Right cardiac atrium (tissue), 5 donors: ENCODE results near the gene PXDN. TPM values are rescaled to one million over a fixed set of nuclear protein-coding genes. Genes with fewer than 3 reads are reported as not detected.
A peak's percentile ranks its signal among the peaks of the same experiment; 100 is the strongest.
"Not testable (repeated sequence)": the region's sequence is repeated elsewhere in the genome, so short reads cannot be mapped to it uniquely, and the experiment has no call there.

Experiments used
- ATAC-seq, 2 donors: fragments of 200-7000 bp; cut with Tn5 transposase; one replicate each; pipeline versions ENCODE4 v1.8.0 to v1.9.1; 2020; ENCODE audit warnings: moderate library complexity in 2 of 2, mild to moderate bottlenecking in 1 of 2
- DNase-seq, 3 donors: peaks; one replicate each; pipeline ENCODE4 v3.0.0-alpha.2; 2020
- H3K27ac ChIP-seq: one replicate; pipeline ENCODE4 v1.5.1; 2013; ENCODE audit warnings: mild to moderate bottlenecking, low read length, control low read depth, moderate library complexity
- H3K27me3 ChIP-seq: one replicate; pipeline ENCODE4 v1.6.1; 2013; ENCODE audit not compliant: control insufficient read depth, insufficient read depth
- H3K4me1 ChIP-seq: one replicate; pipeline ENCODE4 v1.6.1; 2013; ENCODE audit warnings: low read length; ENCODE audit not compliant: control insufficient read depth, insufficient read depth
- H3K4me3 ChIP-seq: one replicate; pipeline ENCODE4 v1.5.1; 2013; ENCODE audit warnings: low read length, control low read depth
- H3K9me3 ChIP-seq: one replicate; pipeline ENCODE4 v1.6.1; 2013; ENCODE audit warnings: low read length; ENCODE audit not compliant: control insufficient read depth
- WGBS: extraction: QIAGEN DNeasy Blood & Tissue Kit; methylation state at CpG from one replicate; pipeline ENCODE4 v1.1.7; 2013; 5-methylcytosine and 5-hydroxymethylcytosine counted together
- intact Hi-C, 4 donors: fragments of 100-400 bp; cut with DNase I; formaldehyde crosslinking; loops; one replicate each; pipeline versions ENCODE4 v1.11.0 to v1.14.0; 2022 to 2023
- polyA plus RNA-seq: library from polyadenylated mRNA; stranded (reverse); fragments of 200-250 nt; gene quantifications from one replicate; pipeline ENCODE4 v1.2.3, GENCODE V29; 2013
- total RNA-seq, 4 donors: library from RNA; stranded (reverse); fragmentation: NEBNext Ultra II Directional; extraction: Animal tissue kit (Norgen Biotek cat#: 25700); gene quantifications; one replicate each; pipeline ENCODE4 v1.2.1, GENCODE V29; 2021
- donor health status: healthy with polysubstance abuse.
- donor health status: DM: no; HTN: yes; CAD: no.
- donor health status: DM: no; HTN: no; CAD: no.
- donor health status: DM: no; HTN: yes; CAD: no; lungs with severe emphysema.
- donor health status: DM: yes; HTN: yes; CAD: no.

PXDN gene
- total and polyA plus RNA-seq, 5 donors: 7.6 to 40.7 (median 18.7) TPM

- no peaks in the 10 kb centered on the region for H3K9me3 ChIP-seq
- H3K27ac ChIP-seq: no peak overlapping the region
- no peak overlapping the region for H3K4me3 ChIP-seq
- H3K4me1 ChIP-seq: peaks cover 2% of the 10 kb centered on the region
- no peaks in the 10 kb centered on the region for H3K27me3 ChIP-seq
- no peak for DNase-seq
- ATAC-seq: peak in 1 of 2 donors; percentile 38
- intact Hi-C loops: no loop called here
- WGBS: 89% methylated on average over 36 of the region's 36 CpGs
These were observed 59.0 kb downstream of the PXDN start for GRCh38 chr2:1685078-1685956.

- intact Hi-C loops: no loop called here
- no peak for DNase-seq
- H3K4me1 ChIP-seq: peaks cover 2% of the 10 kb centered on the region
- WGBS: 94% methylated on average over 1 of the region's 1 CpG
- H3K27ac ChIP-seq: no peak overlapping the region
- H3K9me3 ChIP-seq: no peaks in the 10 kb centered on the region
- H3K4me3 ChIP-seq: no peak overlapping the region
- no peaks in the 10 kb centered on the region for H3K27me3 ChIP-seq
- no peak for ATAC-seq
These were observed 61.0 kb downstream of the PXDN start for GRCh38 chr2:1683297-1683696.

- intact Hi-C loops: no loop called here
- no peak for ATAC-seq
- Histone ChIP-seq H3K27me3 (no peaks in the 10 kb centered on the region), H3K4me3 (no peak overlapping the region), H3K27ac (no peak overlapping the region), H3K4me1 (peaks cover 2% of the 10 kb centered on the region), H3K9me3 (no peaks in the 10 kb centered on the region)
- DNase-seq: no peak
These were observed 62.2 kb downstream of the PXDN start for GRCh38 chr2:1682181-1682440.

GRCh38 chr2:1681323-1682180 is 62.8 kb downstream of the PXDN start:
- H3K27ac ChIP-seq: no peak overlapping the region
- 84% methylated on average over 20 of the region's 20 CpGs for WGBS

GRCh38 chr2:1681017-1681318 is 63.3 kb downstream of the PXDN start:
- intact Hi-C loops: no loop called here

More at GRCh38 chr2:1681323-1682180, 62.8 kb downstream of the PXDN start:
- H3K4me3 ChIP-seq: no peak overlapping the region
- H3K27me3 ChIP-seq: no peaks in the 10 kb centered on the region
- ATAC-seq (peak; percentile 25 to 30), DNase-seq (no peak)
- intact Hi-C loops: no loop called here
- H3K9me3 ChIP-seq: no peaks in the 10 kb centered on the region
- peaks cover 2% of the 10 kb centered on the region for H3K4me1 ChIP-seq

GRCh38 chr2:1680222-1681016 is 63.9 kb downstream of the PXDN start:
- Histone ChIP-seq H3K4me3 (no peak overlapping the region), H3K4me1 (no peaks in the 10 kb centered on the region), H3K9me3 (no peaks in the 10 kb centered on the region), H3K27ac (no peak overlapping the region), H3K27me3 (no peaks in the 10 kb centered on the region)
- no peak for DNase-seq
- no peak for ATAC-seq
- intact Hi-C loops: no loop called here
- WGBS: 91% methylated on average over 33 of the region's 33 CpGs

More at GRCh38 chr2:1681017-1681318, 63.3 kb downstream of the PXDN start:
- ATAC-seq: no peak
- H3K9me3 ChIP-seq: no peaks in the 10 kb centered on the region
- no peak overlapping the region for H3K4me3 ChIP-seq
- 33% methylated on average over 3 of the region's 3 CpGs for WGBS
- no peak for DNase-seq
- H3K4me1 ChIP-seq: no peaks in the 10 kb centered on the region
- H3K27ac ChIP-seq: no peak overlapping the region
- no peaks in the 10 kb centered on the region for H3K27me3 ChIP-seq

- intact Hi-C loops, H3K4me3 ChIP-seq, ATAC-seq, H3K4me1 ChIP-seq, DNase-seq, H3K27ac ChIP-seq, H3K27me3 ChIP-seq, H3K9me3 ChIP-seq: not testable (repeated sequence)
- WGBS: 94% methylated on average over 11 of the region's 11 CpGs
These were observed 64.8 kb downstream of the PXDN start for GRCh38 chr2:1679488-1680039.

GRCh38 chr2:1679065-1679464 is 65.2 kb downstream of the PXDN start:
- H3K9me3 ChIP-seq, DNase-seq, H3K4me1 ChIP-seq, intact Hi-C loops, H3K27ac ChIP-seq, H3K27me3 ChIP-seq, ATAC-seq, H3K4me3 ChIP-seq: not testable (repeated sequence)
- 96% methylated on average over 7 of the region's 7 CpGs for WGBS

GRCh38 chr2:1678609-1679008 is 65.7 kb downstream of the PXDN start:
- H3K27me3 ChIP-seq: no peaks in the 10 kb centered on the region
- H3K27ac ChIP-seq: no peak overlapping the region
- no peak for DNase-seq
- intact Hi-C loops: no loop called here
- WGBS: 87% methylated on average over 14 of the region's 14 CpGs
- no peaks in the 10 kb centered on the region for H3K4me1 ChIP-seq
- peak in 1 of 2 donors; percentile 8 for ATAC-seq
- no peaks in the 10 kb centered on the region for H3K9me3 ChIP-seq
- H3K4me3 ChIP-seq: no peak overlapping the region

GRCh38 chr2:1677821-1678165 is 66.5 kb downstream of the PXDN start:
- DNase-seq: no peak
- Histone ChIP-seq H3K4me3 (no peak overlapping the region), H3K27me3 (no peaks in the 10 kb centered on the region), H3K4me1 (no peaks in the 10 kb centered on the region), H3K27ac (no peak overlapping the region), H3K9me3 (no peaks in the 10 kb centered on the region)
- intact Hi-C loops: no loop called here
- no peak for ATAC-seq
- 94% methylated on average over 12 of the region's 12 CpGs for WGBS
